ENCODE data around the gene KDELR3.

Gene KDELR3

DNA sequence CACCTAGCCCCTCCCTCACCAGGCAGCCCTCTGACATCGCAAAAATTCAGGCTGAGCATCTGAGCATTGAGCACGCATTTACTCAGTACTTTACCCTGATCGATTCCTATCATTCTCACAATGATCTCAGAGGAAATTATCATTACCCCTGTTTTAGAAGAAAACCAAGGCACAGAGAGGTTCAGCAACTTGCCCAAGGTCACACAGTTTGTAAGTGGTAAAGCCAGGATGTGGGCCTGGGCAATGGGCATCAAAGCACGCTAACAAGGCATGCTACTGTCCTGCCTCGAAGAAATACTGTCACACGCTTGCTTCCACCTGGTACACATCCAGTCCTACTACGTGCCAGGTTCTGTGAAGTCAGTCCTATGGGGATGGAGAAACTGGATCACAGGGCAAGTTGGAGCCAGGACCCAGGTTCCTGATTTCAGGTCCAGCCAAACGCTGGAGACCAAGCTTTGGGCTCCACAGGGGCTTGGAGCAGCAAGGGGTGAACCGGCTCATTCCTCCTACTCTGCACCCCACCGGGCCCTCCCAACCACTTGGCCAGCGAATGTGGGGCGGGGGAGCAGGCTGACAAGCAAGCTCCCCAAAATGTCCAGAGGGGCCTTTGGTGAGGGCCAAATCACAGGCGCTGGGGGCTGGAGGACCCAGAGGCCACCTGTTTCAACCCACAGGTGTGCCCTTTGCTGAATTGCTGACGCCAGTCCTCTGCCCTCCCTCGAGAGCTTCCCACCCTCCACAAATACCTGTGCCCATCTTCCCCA is 31.1 kb upstream of the KDELR3 start:
- no peak overlapping the region for H3K4me3 ChIP-seq (ENCODE audit: control insufficient read depth, low read depth, low read length)
- TF ChIP-seq, protein P1, sequence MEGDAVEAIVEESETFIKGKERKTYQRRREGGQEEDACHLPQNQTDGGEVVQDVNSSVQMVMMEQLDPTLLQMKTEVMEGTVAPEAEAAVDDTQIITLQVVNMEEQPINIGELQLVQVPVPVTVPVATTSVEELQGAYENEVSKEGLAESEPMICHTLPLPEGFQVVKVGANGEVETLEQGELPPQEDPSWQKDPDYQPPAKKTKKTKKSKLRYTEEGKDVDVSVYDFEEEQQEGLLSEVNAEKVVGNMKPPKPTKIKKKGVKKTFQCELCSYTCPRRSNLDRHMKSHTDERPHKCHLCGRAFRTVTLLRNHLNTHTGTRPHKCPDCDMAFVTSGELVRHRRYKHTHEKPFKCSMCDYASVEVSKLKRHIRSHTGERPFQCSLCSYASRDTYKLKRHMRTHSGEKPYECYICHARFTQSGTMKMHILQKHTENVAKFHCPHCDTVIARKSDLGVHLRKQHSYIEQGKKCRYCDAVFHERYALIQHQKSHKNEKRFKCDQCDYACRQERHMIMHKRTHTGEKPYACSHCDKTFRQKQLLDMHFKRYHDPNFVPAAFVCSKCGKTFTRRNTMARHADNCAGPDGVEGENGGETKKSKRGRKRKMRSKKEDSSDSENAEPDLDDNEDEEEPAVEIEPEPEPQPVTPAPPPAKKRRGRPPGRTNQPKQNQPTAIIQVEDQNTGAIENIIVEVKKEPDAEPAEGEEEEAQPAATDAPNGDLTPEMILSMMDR (IDR thresholded peaks at IDR 0.05; ENCODE audit: control insufficient read depth, insufficient read depth, low read depth, low read length, missing control alignments): no peak
- no peak for DNase-seq (ENCODE audit: low read depth)

GRCh38 chr22:38437416-38437815 is 30.5 kb upstream of the KDELR3 start:
- TF ChIP-seq, protein P1 (IDR thresholded peaks at IDR 0.05; ENCODE audit: control insufficient read depth, insufficient read depth, low read depth, low read length, missing control alignments): no peak
- DNase-seq (ENCODE audit: low read depth): no peak
- no peak overlapping the region for H3K4me3 ChIP-seq (ENCODE audit: control insufficient read depth, low read depth, low read length)

DNA sequence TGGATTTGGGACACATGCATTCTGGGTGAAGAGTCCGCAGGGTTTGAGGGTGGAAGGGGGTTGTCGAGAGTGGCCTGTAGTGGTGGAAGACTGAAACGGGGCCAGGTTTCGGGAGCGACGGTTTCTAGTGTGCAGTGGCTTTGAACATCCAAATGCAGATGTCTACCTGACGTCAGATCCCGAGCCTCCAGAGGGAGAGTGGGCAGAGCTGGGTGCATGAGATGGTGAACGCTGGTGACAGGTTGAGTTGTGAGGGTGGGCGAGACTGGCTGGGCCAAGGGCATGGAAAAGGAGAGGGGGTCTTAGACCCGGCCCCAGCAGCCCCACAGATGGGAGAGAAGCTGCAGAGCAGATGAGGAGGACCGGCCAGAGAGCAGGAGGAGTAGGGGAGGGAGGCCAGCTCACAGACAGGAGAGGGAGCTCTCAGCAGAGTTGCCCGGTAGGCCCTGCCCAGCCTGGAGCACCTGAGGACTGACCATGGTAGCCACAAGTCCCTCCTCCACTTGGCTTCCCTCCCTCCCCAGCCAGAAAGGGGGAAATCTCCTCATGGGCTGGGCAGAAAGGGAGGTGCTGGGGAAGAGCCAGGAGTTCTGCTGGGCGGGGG is 27.0 kb upstream of the KDELR3 start:
- no peak for DNase-seq (ENCODE audit: low read depth)
- TF ChIP-seq, protein P1 (IDR thresholded peaks at IDR 0.05; ENCODE audit: control insufficient read depth, insufficient read depth, low read depth, low read length, missing control alignments): no peak
- no peak overlapping the region for H3K4me3 ChIP-seq (ENCODE audit: control insufficient read depth, low read depth, low read length)

DNA sequence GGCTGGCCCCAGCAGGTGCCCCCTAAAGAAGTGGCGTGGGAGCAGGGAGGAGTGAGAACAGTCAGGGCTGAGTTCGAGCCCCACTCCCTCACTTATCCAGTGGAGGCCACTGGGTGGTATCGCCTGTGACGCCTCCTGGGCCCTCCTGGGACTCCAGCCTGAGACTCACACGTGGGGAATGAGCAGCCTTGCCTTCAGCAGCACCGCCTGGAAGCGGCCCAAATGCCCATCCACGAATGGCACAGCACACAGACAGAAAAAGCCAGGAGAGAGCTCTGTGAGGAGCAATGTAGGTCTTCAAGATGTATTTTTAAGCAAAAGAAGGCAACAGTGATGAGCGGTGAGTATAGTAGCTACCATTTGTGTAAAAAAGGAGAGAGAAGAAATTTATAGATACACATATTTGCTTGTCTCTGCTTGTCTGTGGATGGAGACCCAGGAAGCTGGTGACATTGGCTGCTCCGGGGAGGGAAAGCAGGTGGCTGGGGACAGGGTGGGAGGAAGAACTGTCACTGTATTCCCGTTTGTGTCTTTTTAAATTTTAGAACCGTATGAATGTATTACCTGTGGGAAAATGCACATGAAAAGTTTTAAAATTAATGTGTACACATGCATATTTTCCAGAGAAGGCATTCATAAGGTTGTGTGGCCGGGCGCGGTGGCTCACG is 26.1 kb upstream of the KDELR3 start:
- TF ChIP-seq, protein P1 (IDR thresholded peaks at IDR 0.05; ENCODE audit: control insufficient read depth, insufficient read depth, low read depth, low read length, missing control alignments): no peak
- no peak for DNase-seq (ENCODE audit: low read depth)
- no peak overlapping the region for H3K4me3 ChIP-seq (ENCODE audit: control insufficient read depth, low read depth, low read length)

GRCh38 chr22:38442967-38443627 is 24.8 kb upstream of the KDELR3 start:
- DNase-seq (ENCODE audit: low read depth): no peak
- TF ChIP-seq, protein P1 (IDR thresholded peaks at IDR 0.05; ENCODE audit: control insufficient read depth, insufficient read depth, low read depth, low read length, missing control alignments): no peak
- H3K4me3 ChIP-seq (ENCODE audit: control insufficient read depth, low read depth, low read length): no peak overlapping the region

All from AG09309 (cell line).